ENCODE results near the gene RALBP1.

DNA sequence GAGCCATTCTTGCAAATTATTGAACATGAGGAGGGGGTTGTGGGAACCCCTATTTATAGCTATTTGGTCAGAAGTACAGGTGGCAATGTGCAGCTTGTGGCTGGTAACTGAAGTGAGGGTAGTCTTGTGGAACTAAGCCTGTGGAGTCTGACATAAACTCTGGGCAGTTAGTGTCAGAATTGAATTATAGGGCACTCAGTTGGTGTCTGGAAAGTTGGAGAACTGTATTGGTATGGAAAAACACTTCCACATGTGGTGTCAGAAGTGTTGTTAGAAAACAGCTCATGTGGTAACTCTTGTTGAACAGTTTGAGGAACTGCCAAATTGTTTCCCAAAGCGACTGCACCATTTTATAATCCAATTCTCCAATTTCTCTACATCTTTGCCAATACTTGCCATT, 7.5 kb downstream of the RALBP1 start:
- TF ChIP-seq EZH2 (IDR thresholded peaks at IDR 0.05), result no peak
- TF ChIP-seq POLR2AphosphoS5 (IDR thresholded peaks at IDR 0.05; ENCODE audit: borderline replicate concordance, low read depth, low read length), result no peak

Data from SK-N-MC (cell line).